Measurements from ENCODE around the gene TRPT1. TPM values are rescaled to one million over a fixed set of nuclear protein-coding genes. Genes with fewer than 3 reads are reported as not detected.

TRPT1 gene
- polyA plus RNA-seq, 3 donors = 24.8 to 34.6 (median 31.6) TPM

DNA sequence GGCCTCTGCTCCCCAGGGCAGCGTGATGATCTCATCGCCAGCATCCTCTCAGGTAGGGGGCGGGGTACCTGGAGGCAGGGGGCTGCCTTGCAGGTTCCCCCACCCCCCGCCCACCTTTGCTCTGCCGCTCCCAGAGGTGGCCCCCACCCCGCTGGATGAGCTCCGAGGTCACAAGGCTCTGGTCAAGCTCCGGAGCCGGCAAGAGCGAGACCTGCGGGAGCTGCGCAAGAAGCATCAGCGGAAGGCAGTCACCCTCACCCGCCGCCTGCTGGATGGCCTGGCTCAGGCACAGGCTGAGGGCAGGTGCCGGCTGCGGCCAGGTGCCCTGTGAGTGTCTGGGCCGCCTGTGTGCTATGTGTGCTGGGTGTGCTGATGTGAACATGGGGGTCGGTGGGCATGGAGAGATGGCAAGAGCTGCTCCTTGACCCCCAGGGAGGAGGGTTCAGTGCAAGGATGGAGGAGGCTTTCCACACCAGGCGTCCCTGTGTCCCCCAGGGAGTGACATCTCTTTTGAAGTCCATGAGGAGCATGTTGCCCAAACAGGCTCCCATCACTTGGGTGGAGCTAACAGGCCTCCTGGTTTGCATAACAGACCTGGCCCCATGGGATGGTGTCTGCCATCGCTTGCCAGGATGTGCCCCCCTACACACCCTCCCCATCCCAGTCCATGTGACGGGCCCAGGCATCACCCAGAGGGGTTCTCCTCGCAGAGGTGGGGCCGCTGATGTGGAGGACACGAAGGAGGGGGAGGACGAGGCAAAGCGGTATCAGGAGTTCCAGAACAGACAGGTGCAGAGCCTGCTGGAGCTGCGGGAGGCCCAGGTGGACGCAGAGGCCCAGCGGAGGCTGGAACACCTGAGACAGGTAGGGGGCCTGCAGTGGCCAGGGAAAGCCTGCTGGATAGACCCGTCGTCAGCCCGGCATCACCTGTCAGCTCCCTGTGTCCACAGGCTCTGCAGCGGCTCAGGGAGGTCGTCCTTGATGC lies 39.5 kb upstream of the TRPT1 start:
- Histone ChIP-seq H3K4me2 (replicated peaks; ENCODE audit: extremely low read depth, low read length, poor library complexity, severe bottlenecking) (no peak overlapping the region), H3K27ac (ENCODE audit: low read depth in 1 of 2, low read length in 2 of 2) (no peak overlapping the region), H3K36me3 (replicated peaks in 1 of 2; ENCODE audit: control insufficient read depth in 1 of 2, insufficient read depth in 2 of 2, low read length in 2 of 2) (peaks cover 59 to 62% of the 10 kb centered on the region in 2 donors), H3K9ac (ENCODE audit: insufficient read depth, low read length, poor library complexity, severe bottlenecking) (no peak overlapping the region), H3K4me3 (replicated peaks in 1 of 3; ENCODE audit: low read depth in 2 of 3, low read length in 3 of 3) (no peak overlapping the region), H3K4me1 (ENCODE audit: control insufficient read depth in 1 of 2, insufficient read depth in 2 of 2, low read length in 2 of 2) (peaks cover 21 to 24% of the 10 kb centered on the region in 2 donors), H3K79me2 (ENCODE audit: insufficient read depth, low read length) (no peaks in the 10 kb centered on the region), H2AFZ (ENCODE audit: insufficient read depth, low read depth, low read length, poor library complexity, severe bottlenecking) (no peak overlapping the region), H4K20me1 (ENCODE audit: insufficient read depth, low read length) (no peaks in the 10 kb centered on the region), H3K9me3 (replicated peaks in 1 of 2; ENCODE audit: control insufficient read depth in 1 of 2, insufficient read depth in 1 of 2, low read length in 2 of 2) (no peaks in the 10 kb centered on the region), H3K27me3 (ENCODE audit: control insufficient read depth in 2 of 2, insufficient read depth in 2 of 2, low read length in 2 of 2) (no peaks in the 10 kb centered on the region)
- TF ChIP-seq, protein P1, sequence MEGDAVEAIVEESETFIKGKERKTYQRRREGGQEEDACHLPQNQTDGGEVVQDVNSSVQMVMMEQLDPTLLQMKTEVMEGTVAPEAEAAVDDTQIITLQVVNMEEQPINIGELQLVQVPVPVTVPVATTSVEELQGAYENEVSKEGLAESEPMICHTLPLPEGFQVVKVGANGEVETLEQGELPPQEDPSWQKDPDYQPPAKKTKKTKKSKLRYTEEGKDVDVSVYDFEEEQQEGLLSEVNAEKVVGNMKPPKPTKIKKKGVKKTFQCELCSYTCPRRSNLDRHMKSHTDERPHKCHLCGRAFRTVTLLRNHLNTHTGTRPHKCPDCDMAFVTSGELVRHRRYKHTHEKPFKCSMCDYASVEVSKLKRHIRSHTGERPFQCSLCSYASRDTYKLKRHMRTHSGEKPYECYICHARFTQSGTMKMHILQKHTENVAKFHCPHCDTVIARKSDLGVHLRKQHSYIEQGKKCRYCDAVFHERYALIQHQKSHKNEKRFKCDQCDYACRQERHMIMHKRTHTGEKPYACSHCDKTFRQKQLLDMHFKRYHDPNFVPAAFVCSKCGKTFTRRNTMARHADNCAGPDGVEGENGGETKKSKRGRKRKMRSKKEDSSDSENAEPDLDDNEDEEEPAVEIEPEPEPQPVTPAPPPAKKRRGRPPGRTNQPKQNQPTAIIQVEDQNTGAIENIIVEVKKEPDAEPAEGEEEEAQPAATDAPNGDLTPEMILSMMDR (IDR thresholded peaks at IDR 0.05) = no peak
- intact Hi-C loops (cut with micrococcal nuclease) = loop anchor here in 1 of 2 donors (5.0 kb wide), 1 partner anchor 37 kb away; the partner anchor contains the start of gene CATSPERZ
- H3K27ac Mint-ChIP-seq = peak overlapping the region in 1 of 7 donors; percentile 71
- no peak for DNase-seq
- H3K4me1 Mint-ChIP-seq = peaks cover 22% of the 10 kb centered on the region
- no peaks in the 10 kb centered on the region for H3K27me3 Mint-ChIP-seq (ENCODE audit: low read depth in 3 of 3)
- no peaks in the 10 kb centered on the region for H3K9me3 Mint-ChIP-seq
- H3K36me3 Mint-ChIP-seq = peaks cover 39 to 58% of the 10 kb centered on the region in 2 donors
- H3K4me3 Mint-ChIP-seq = no peak overlapping the region
- 94% methylated on average over 26 of the region's 35 CpGs for WGBS (ENCODE audit: insufficient coverage)

DNA sequence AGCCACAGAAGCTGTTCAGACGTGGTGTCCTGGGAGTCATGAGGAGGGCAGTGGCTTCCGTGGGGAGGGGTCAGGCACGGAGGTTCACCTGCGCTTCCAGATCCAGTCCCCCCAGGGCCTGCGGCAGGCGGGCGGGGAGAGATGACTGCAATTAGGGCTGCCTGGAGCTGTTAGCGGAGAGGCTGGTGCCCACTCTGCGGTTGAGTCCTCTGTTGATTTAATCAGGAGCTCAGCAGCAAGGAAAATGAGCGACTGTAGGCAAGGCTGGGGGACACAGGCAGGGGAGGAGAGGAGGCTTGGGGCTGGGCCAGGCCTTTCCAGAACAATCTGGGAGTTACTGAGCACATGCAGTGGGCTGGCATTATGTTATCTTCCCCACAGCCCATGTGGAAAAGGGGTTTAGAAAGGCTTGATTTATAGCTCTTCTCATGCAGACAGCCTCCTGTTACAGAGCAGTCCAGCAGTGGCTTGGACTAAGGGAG lies 38.4 kb upstream of the TRPT1 start:
- intact Hi-C loops (cut with micrococcal nuclease) = no loop called here
- Histone ChIP-seq H3K9ac (ENCODE audit: insufficient read depth, low read length, poor library complexity, severe bottlenecking) (no peak overlapping the region), H4K20me1 (ENCODE audit: insufficient read depth, low read length) (peaks cover 7% of the 10 kb centered on the region), H2AFZ (ENCODE audit: insufficient read depth, low read depth, low read length, poor library complexity, severe bottlenecking) (no peak overlapping the region), H3K4me3 (replicated peaks in 1 of 3; ENCODE audit: low read depth in 2 of 3, low read length in 3 of 3) (no peak overlapping the region), H3K27ac (ENCODE audit: low read depth in 1 of 2, low read length in 2 of 2) (no peak overlapping the region), H3K27me3 (ENCODE audit: control insufficient read depth in 2 of 2, insufficient read depth in 2 of 2, low read length in 2 of 2) (no peaks in the 10 kb centered on the region), H3K79me2 (ENCODE audit: insufficient read depth, low read length) (no peaks in the 10 kb centered on the region), H3K4me2 (replicated peaks; ENCODE audit: extremely low read depth, low read length, poor library complexity, severe bottlenecking) (no peak overlapping the region), H3K4me1 (ENCODE audit: control insufficient read depth in 1 of 2, insufficient read depth in 2 of 2, low read length in 2 of 2) (peaks cover 21 to 24% of the 10 kb centered on the region in 2 donors), H3K9me3 (replicated peaks in 1 of 2; ENCODE audit: control insufficient read depth in 1 of 2, insufficient read depth in 1 of 2, low read length in 2 of 2) (no peaks in the 10 kb centered on the region), H3K36me3 (replicated peaks in 1 of 2; ENCODE audit: control insufficient read depth in 1 of 2, insufficient read depth in 2 of 2, low read length in 2 of 2) (peaks cover 69 to 72% of the 10 kb centered on the region in 2 donors)
- Mint-ChIP-seq H3K4me1 (peaks cover 19% of the 10 kb centered on the region), H3K36me3 (peaks cover 48 to 68% of the 10 kb centered on the region in 2 donors), H3K27ac (peak overlapping the region in 1 of 7 donors; percentile 79), H3K4me3 (no peak overlapping the region), H3K9me3 (peaks cover 0 to 3% (median 0%) of the 10 kb centered on the region in 7 donors), H3K27me3 (ENCODE audit: low read depth in 3 of 3) (no peaks in the 10 kb centered on the region)
- no peak for DNase-seq
- 100% methylated on average over 5 of the region's 10 CpGs for WGBS (ENCODE audit: insufficient coverage)
- TF ChIP-seq, protein P1 (IDR thresholded peaks at IDR 0.05) = no peak
